Right lobe of liver (tissue), 6 donors: ENCODE results near the gene ADI1. TPM values are rescaled to one million over a fixed set of nuclear protein-coding genes. Genes with fewer than 3 reads are reported as not detected.
A peak's percentile ranks its signal among the peaks of the same experiment; 100 is the strongest.

ENCODE experiments used
- ATAC-seq, 4 donors: fragments of 200-7000 bp; cut with Tn5 transposase; one replicate each; pipeline ENCODE4 v1.9.1; 2020; ENCODE audit warnings: mild to moderate bottlenecking in 4 of 4, moderate library complexity in 4 of 4
- DNase-seq, 3 donors: peaks; one replicate each; pipeline ENCODE4 v3.0.0-alpha.2; 2020
- H3K27ac ChIP-seq, 3 donors: fragments of 200-600 bp; one replicate each; pipeline ENCODE4 v1.8.0; 2022
- H3K27me3 ChIP-seq, 2 donors: fragments of 200-600 bp; one replicate each; pipeline ENCODE4 v1.8.0; 2022
- H3K36me3 ChIP-seq, 4 donors: fragments of 200-600 bp; sonication (generic) in 1 of 4; one replicate each; pipeline versions ENCODE4 v1.5.1 to v1.8.0; 2017 to 2022; ENCODE audit warnings: control low read depth in 1 of 4
- H3K4me1 ChIP-seq, 4 donors: fragments of 200-600 bp; sonication (generic) in 1 of 4; one replicate each; pipeline versions ENCODE4 v1.5.1 to v1.8.0; 2017 to 2022; ENCODE audit warnings: control low read depth in 1 of 4
- H3K4me3 ChIP-seq, 3 donors: fragments of 200-600 bp; one replicate each; pipeline ENCODE4 v1.8.0; 2022
- H3K9me3 ChIP-seq, 4 donors: fragments of 200-600 bp; sonication (generic) in 1 of 4; one replicate each; pipeline versions ENCODE4 v1.5.1 to v1.8.0; 2017 to 2022; ENCODE audit warnings: control low read depth in 1 of 4
- POLR2A ChIP-seq: fragments of 450-650 bp; IDR thresholded peaks from one replicate; pipeline ENCODE4 v1.6.1; 2017; ENCODE audit warnings: antibody characterized with exemption, mild to moderate bottlenecking
- WGBS: methylation state at CpG from one replicate; pipeline ENCODE4 v1.1.6; 2018; ENCODE audit warnings: low coverage, low lambda C conversion rate; ENCODE audit not compliant: insufficient coverage; ENCODE audit errors: missing lambda C conversion rate; 5-methylcytosine and 5-hydroxymethylcytosine counted together
- intact Hi-C, 2 donors: fragments of 100-400 bp; cut with DNase I; formaldehyde crosslinking; loops; one replicate each; pipeline versions ENCODE4 v1.11.2 to v1.14.1; 2022
- total RNA-seq, 6 experiments: library from RNA; depleted of rRNA in 2 of 6; stranded (reverse); fragments of >200 nt in 2 of 6; fragmentation: NEBNext Ultra II Directional in 3 of 6; extraction: Animal tissue kit (Norgen Biotek cat#: 25700) in 3 of 6; gene quantifications; one replicate each; pipeline versions ENCODE4 v1.1.0 to v1.2.4, GENCODE V29; 2016 to 2023
- TF ChIP-seq, protein P1 (sequence below), 4 donors: fragments of 200-600 bp in 3 of 4; fragments of 450-650 bp in 1 of 4; IDR thresholded peaks; one replicate each; pipeline versions ENCODE4 v1.5.1 to v1.8.0; 2016 to 2022; ENCODE audit warnings: antibody characterized with exemption in 4 of 4, mild to moderate bottlenecking in 2 of 4
- donor health status: DM: no; HTN: yes; CAD: no.
- donor health status: DM: no; HTN: no; CAD: no.
- donor health status: DM: no; HTN: no; CAD: no.
- donor health status: DM: no; HTN: yes; CAD: no.
- donor health status: DM: no; HTN: yes; CAD: no.

Gene ADI1
- total RNA-seq, 6 experiments from 2014 or later: 165 to 470 (median 246) TPM

DNA sequence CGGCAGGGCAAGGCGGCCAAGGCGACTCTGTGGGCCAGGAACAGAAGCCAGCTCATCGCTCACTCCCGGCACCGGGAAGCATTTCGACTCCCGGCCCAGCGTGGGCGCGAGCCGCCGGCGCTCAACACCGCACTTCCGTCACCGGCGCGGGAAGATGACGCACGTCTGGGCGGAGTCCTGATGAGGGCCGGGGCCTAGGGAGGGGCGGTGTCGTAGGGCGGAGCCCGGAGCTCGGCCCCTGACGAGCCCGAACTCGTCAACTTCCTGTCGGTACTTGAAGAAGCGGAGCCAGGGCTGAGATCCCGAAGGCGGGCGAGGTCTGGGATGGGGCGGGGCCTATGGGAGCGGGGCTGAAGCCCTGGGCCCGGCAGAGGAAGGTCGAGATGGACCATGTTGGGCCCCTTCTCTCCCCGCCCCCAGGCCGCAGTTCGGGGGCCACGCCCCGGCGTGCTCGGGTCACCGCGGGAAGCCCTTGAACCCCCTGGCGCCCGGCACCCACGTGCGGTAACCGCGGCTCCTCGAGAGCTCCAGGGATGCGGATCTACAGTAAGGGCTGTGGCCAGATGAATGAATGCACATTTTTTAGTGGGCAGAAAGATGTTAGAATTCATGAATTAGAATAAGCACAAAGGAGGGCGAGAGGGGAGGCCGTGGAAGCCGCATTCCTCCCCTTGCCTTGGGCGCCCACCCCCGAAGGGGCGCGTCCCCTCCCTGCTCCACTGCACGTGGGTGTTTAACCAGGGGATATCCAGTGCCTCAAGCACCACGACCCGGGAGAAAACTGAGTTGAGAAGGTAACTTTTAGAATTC, 39.1 kb upstream of the ADI1 start, which contains the start of gene RNASEH1:
TSS of gene RNASEH1 (minus strand) at position 129 of the 810 bp plus-strand sequence. CDS start at position 56, 73 bp downstream.
- DNase-seq: peak; percentile 99
- Histone ChIP-seq H3K4me1 (peaks cover 0 to 7% (median 0%) of the 10 kb centered on the region in 4 donors), H3K4me3 (peak within 1 kb of the TSS; percentile 96 to 100 (median 100)), H3K36me3 (peaks cover 0 to 31% (median 6%) of the 10 kb centered on the region in 4 donors), H3K27ac (peak within 1 kb of the TSS; percentile 63 to 92 (median 73)), H3K9me3 (no peaks in the 10 kb centered on the region), H3K27me3 (no peaks in the 10 kb centered on the region)
- TF ChIP-seq POLR2A: peak; percentile 88
- TF ChIP-seq, protein P1, sequence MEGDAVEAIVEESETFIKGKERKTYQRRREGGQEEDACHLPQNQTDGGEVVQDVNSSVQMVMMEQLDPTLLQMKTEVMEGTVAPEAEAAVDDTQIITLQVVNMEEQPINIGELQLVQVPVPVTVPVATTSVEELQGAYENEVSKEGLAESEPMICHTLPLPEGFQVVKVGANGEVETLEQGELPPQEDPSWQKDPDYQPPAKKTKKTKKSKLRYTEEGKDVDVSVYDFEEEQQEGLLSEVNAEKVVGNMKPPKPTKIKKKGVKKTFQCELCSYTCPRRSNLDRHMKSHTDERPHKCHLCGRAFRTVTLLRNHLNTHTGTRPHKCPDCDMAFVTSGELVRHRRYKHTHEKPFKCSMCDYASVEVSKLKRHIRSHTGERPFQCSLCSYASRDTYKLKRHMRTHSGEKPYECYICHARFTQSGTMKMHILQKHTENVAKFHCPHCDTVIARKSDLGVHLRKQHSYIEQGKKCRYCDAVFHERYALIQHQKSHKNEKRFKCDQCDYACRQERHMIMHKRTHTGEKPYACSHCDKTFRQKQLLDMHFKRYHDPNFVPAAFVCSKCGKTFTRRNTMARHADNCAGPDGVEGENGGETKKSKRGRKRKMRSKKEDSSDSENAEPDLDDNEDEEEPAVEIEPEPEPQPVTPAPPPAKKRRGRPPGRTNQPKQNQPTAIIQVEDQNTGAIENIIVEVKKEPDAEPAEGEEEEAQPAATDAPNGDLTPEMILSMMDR (IDR thresholded peaks at IDR 0.05): no peak
- intact Hi-C loops: no loop called here
- ATAC-seq: peak; percentile 99 to 100 (median 100)
- 3% methylated on average over 12 of the region's 67 CpGs for WGBS

DNA sequence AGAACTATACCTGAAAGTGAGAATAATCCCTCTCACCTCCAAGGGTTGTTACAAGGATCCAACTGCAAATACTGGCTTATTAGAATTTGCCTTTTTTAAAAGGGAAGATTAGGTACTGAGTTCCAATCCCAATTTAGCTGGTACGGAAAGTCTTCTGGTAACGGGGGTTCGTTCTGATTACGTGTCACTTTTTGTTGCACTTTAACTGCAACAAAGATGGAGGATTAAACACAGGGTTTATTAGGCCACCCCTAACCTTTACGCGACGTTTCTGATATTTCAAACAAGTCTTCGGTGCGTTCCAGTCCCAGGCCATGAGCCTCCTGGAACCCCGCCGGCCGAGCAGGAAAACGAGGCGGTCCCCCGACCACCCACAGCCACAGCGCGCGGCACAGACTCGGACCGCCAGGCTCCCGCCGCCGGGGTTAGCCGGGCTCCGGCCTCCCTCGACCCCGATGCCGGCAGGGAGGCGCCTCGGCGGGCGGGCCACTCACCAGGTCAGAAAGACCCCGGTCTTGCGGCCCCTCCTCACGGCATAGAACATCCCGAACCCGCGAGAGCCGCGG, 38.4 kb upstream of the ADI1 start:
- H3K4me3 ChIP-seq: peak overlapping the region; percentile 96 to 100 (median 100)
- H3K4me1 ChIP-seq: peaks cover 0 to 7% (median 0%) of the 10 kb centered on the region in 4 donors
- DNase-seq (no peak), ATAC-seq (no peak)
- H3K27ac ChIP-seq: peak overlapping the region; percentile 63 to 92 (median 73)
- H3K36me3 ChIP-seq: peaks cover 0 to 31% (median 6%) of the 10 kb centered on the region in 4 donors
- no peaks in the 10 kb centered on the region for H3K27me3 ChIP-seq
- 0% methylated on average over 19 of the region's 40 CpGs for WGBS
- no peaks in the 10 kb centered on the region for H3K9me3 ChIP-seq
- TF ChIP-seq, protein P1 (IDR thresholded peaks at IDR 0.05): no peak
- no peak for TF ChIP-seq POLR2A
- intact Hi-C loops: no loop called here

DNA sequence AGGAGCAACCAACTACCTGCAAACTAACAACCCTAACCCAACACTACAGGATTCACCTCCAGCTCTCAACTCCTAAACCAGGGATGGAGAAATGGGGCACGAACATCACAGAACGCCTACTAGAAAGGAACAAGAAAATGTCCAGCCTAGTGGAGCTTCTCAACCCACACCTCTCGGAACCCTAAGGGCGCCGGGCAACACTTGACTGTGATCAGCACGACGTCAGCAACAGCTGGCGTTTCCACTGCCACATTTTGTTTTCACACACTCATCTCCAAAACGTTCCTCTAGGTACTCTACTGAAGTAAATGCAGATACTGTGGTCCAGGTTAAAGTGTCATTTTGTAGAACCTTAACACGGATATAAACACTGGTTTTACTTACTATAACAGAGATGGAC, 34.6 kb upstream of the ADI1 start:
- TF ChIP-seq POLR2A: no peak
- TF ChIP-seq, protein P1 (IDR thresholded peaks at IDR 0.05): no peak
- intact Hi-C loops: no loop called here
- 87% methylated on average over 5 of the region's 10 CpGs for WGBS

DNA sequence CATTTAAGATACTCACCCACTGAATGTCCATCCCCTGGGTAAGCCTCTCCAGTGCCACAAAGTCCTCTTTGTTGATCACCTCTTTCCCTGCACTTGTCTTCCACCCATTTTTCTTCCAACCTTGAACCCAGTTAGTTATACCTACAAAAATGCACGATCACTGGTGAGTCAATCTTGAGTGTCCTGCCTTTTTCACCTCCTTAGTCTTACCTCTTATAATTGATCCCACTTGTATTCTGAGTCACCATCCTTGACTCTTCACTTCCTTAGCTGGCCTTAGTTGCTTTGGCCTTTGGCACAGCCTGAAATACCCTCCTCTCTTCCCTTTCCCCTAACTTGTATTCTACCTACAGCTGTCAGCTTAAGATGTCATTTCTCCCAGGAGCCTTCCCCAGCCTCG, 28.6 kb upstream of the ADI1 start:
- H3K4me1 ChIP-seq: peaks cover 0 to 8% (median 0%) of the 10 kb centered on the region in 4 donors
- peaks cover 0 to 79% (median 29%) of the 10 kb centered on the region in 4 donors for H3K36me3 ChIP-seq
- no peaks in the 10 kb centered on the region for H3K9me3 ChIP-seq
- no peak for TF ChIP-seq POLR2A
- TF ChIP-seq, protein P1 (IDR thresholded peaks at IDR 0.05): no peak
- DNase-seq (no peak), ATAC-seq (no peak)
- no peak overlapping the region for H3K4me3 ChIP-seq
- H3K27me3 ChIP-seq: no peaks in the 10 kb centered on the region
- 95% methylated on average over 2 of the region's 2 CpGs for WGBS
- H3K27ac ChIP-seq: no peak overlapping the region
- intact Hi-C loops: no loop called here

More for the DNA sequence above, 34.6 kb upstream of the ADI1 start:
- Histone ChIP-seq H3K27ac (no peak overlapping the region), H3K4me3 (no peak overlapping the region), H3K27me3 (no peaks in the 10 kb centered on the region), H3K4me1 (peaks cover 0 to 7% (median 0%) of the 10 kb centered on the region in 4 donors), H3K9me3 (no peaks in the 10 kb centered on the region), H3K36me3 (peaks cover 0 to 61% (median 17%) of the 10 kb centered on the region in 4 donors)
- DNase-seq: no peak
- ATAC-seq: no peak
